HG03520 (cell line): Measurements from ENCODE around the gene DUS1L.
"Not testable (repeated sequence)": the region's sequence is repeated elsewhere in the genome, so short reads cannot be mapped to it uniquely, and the experiment has no call there.

Experiments
- ATAC-seq: cut with Tn5 transposase; IDR thresholded peaks from one replicate; pipeline ENCODE4 v1.9.1; 2021; ENCODE audit warnings: mild to moderate bottlenecking, moderate library complexity; ENCODE audit not compliant: unreplicated experiment

Gene DUS1L

GRCh38 chr17:82045936-82046484 lies 19.6 kb downstream of the DUS1L start:
- ATAC-seq, result no peak

GRCh38 chr17:82043507-82043906 lies 22.1 kb downstream of the DUS1L start:
- no peak for ATAC-seq

- no peak for ATAC-seq
Measured at GRCh38 chr17:82042649-82043048, 23.0 kb downstream of the DUS1L start.

GRCh38 chr17:82041144-82041814 lies 24.3 kb downstream of the DUS1L start:
- ATAC-seq, result no peak

GRCh38 chr17:82039695-82040299 lies 25.8 kb downstream of the DUS1L start:
- no peak for ATAC-seq

- not testable (repeated sequence) for ATAC-seq
Measured at GRCh38 chr17:82038796-82039409, 26.7 kb downstream of the DUS1L start.

GRCh38 chr17:82037889-82038195 lies 27.8 kb downstream of the DUS1L start:
- ATAC-seq, result no peak

- peak; percentile 76 for ATAC-seq
Measured at GRCh38 chr17:82037092-82037888, 28.3 kb downstream of the DUS1L start, which contains the start of gene DCXR. Gene DCXR, minus strand, starts transcription at chr17:82037697. Its CDS starts 15 bp downstream, at chr17:82037682.

- no peak for ATAC-seq
Measured at GRCh38 chr17:82036634-82037091, 28.9 kb downstream of the DUS1L start.

- ATAC-seq, result no peak
Measured at GRCh38 chr17:82035956-82036633, 29.5 kb downstream of the DUS1L start.

- no peak for ATAC-seq
Measured at GRCh38 chr17:82035488-82035887, 30.1 kb downstream of the DUS1L start.

- no peak for ATAC-seq
Measured at GRCh38 chr17:82034371-82035011, 31.1 kb downstream of the DUS1L start.

- no peak for ATAC-seq
Measured at GRCh38 chr17:82033359-82034085, 32.1 kb downstream of the DUS1L start.

GRCh38 chr17:82031885-82032627 lies 33.5 kb downstream of the DUS1L start:
- ATAC-seq, result no peak

- no peak for ATAC-seq
Measured at GRCh38 chr17:82031303-82031884, 34.2 kb downstream of the DUS1L start, which contains the start of gene RAC3. Gene RAC3, plus strand, starts transcription at chr17:82031678. Its CDS starts 84 bp downstream, at chr17:82031762.

GRCh38 chr17:82030470-82031302 lies 34.9 kb downstream of the DUS1L start:
- no peak for ATAC-seq

GRCh38 chr17:82029990-82030469 lies 35.6 kb downstream of the DUS1L start:
- ATAC-seq, result no peak
